ENCODE data around the gene ZFR2.

DNA sequence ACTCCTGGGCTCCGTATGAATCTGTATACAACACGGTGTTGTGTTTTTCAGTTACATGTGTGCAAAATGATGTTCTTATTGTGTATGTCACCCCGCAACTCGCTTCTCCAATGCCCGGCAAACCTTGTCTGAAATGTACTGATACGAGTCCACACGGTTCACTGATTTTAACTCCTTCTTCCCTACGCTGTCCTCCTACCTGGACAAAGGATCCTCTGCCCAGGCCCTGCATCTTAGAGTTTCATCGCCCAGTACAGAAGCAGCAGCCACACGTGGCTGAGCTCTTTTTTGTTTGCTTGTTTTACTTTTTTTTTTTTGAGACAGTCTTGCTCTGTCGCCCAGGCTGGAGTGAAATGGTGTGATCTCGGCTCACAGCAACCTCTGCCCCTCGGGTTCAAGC is 28.9 kb downstream of the ZFR2 start:
- TF ChIP-seq, protein P1, sequence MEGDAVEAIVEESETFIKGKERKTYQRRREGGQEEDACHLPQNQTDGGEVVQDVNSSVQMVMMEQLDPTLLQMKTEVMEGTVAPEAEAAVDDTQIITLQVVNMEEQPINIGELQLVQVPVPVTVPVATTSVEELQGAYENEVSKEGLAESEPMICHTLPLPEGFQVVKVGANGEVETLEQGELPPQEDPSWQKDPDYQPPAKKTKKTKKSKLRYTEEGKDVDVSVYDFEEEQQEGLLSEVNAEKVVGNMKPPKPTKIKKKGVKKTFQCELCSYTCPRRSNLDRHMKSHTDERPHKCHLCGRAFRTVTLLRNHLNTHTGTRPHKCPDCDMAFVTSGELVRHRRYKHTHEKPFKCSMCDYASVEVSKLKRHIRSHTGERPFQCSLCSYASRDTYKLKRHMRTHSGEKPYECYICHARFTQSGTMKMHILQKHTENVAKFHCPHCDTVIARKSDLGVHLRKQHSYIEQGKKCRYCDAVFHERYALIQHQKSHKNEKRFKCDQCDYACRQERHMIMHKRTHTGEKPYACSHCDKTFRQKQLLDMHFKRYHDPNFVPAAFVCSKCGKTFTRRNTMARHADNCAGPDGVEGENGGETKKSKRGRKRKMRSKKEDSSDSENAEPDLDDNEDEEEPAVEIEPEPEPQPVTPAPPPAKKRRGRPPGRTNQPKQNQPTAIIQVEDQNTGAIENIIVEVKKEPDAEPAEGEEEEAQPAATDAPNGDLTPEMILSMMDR (conservative IDR thresholded peaks at IDR 0.05; ENCODE audit: low read depth, low read length) = no peak
- no peak for TF ChIP-seq EZH2 (IDR thresholded peaks at IDR 0.05; ENCODE audit: low read length, unreplicated experiment)
